ENCODE data around the gene SCRG1.

SCRG1 gene

GRCh38 chr4:173345648-173346047 lies 53.3 kb downstream of the SCRG1 start:
- POLR2A ChIA-PET: interaction anchor here (1.1 to 5.7 kb wide), 3 partner anchors 10 to 24 kb away, joined by 3 to 59 read pairs (median 5); partner anchors contain the start of gene HMGB2
- TF ChIP-seq ARNT (IDR thresholded peaks at IDR 0.05) (no peak), FOXA1 (IDR thresholded peaks at IDR 0.05) (no peak)
- no peak for DNase-seq (ENCODE audit: extremely low spot score)
- CTCF ChIA-PET: no interaction called here

- DNase-seq (ENCODE audit: extremely low spot score): no peak
- no peak for TF ChIP-seq ZNF384 (IDR thresholded peaks at IDR 0.05)
- CTCF ChIA-PET: no interaction called here
- POLR2A ChIA-PET: interaction anchor here (5.7 kb wide), 1 partner anchor 10 kb away, joined by 59 read pairs; the partner anchor contains the start of gene HMGB2
Observed at GRCh38 chr4:173343832-173344397, 55.0 kb downstream of the SCRG1 start.

DNA sequence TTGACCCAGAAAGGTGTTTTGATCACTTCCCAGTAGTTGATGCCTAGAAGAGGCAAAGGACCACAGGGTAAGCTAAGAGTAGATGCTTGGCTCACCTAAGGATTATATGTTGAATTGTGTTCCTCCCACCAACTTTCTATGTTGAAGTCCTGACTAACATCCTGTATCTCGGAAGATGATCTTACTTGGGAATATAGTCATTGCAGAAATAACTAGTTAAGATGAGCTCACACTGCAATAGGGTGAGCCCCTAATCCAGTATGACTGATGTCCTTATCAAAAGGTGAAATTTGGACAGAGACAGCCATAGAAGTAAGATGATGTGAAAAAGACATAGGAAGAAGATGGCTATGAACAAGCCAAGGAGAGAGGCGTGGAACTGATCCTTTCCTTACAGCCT lies 61.5 kb downstream of the SCRG1 start:
- DNase-seq (ENCODE audit: extremely low spot score): no peak
- POLR2A ChIA-PET: no interaction called here
- TF ChIP-seq BHLHE40 (IDR thresholded peaks at IDR 0.05; ENCODE audit: borderline replicate concordance): no peak
- no peak for TF ChIP-seq FOXK2 (IDR thresholded peaks at IDR 0.05)
- TF ChIP-seq ELF4 (IDR thresholded peaks at IDR 0.05): no peak
- no peak for TF ChIP-seq ZNF384 (IDR thresholded peaks at IDR 0.05)
- TF ChIP-seq FOXA1 (IDR thresholded peaks at IDR 0.05): no peak
- no peak for TF ChIP-seq HDGF (IDR thresholded peaks at IDR 0.05; ENCODE audit: borderline replicate concordance)
- no peak for TF ChIP-seq TARDBP (IDR thresholded peaks at IDR 0.05)
- TF ChIP-seq SUZ12 (IDR thresholded peaks at IDR 0.05): no peak
- no peak for TF ChIP-seq SP1 (IDR thresholded peaks at IDR 0.05)
- TF ChIP-seq CTBP1 (IDR thresholded peaks at IDR 0.05; ENCODE audit: borderline replicate concordance): no peak
- TF ChIP-seq L3MBTL2 (conservative IDR thresholded peaks at IDR 0.05): no peak
- TF ChIP-seq ARNT (IDR thresholded peaks at IDR 0.05): no peak
- no peak for TF ChIP-seq PKNOX1 (IDR thresholded peaks at IDR 0.05)
- TF ChIP-seq LEF1 (IDR thresholded peaks at IDR 0.05; ENCODE audit: borderline replicate concordance): no peak
- TF ChIP-seq FOXM1 (IDR thresholded peaks at IDR 0.05; ENCODE audit: borderline replicate concordance): no peak
- TF ChIP-seq NFRKB (IDR thresholded peaks at IDR 0.05): no peak
- CTCF ChIA-PET: interaction anchor here (0.6 to 1.9 kb wide), 2 partner anchors 17 to 36 kb away, joined by 5 to 6 read pairs; no protein-coding TSS in a partner anchor

DNA sequence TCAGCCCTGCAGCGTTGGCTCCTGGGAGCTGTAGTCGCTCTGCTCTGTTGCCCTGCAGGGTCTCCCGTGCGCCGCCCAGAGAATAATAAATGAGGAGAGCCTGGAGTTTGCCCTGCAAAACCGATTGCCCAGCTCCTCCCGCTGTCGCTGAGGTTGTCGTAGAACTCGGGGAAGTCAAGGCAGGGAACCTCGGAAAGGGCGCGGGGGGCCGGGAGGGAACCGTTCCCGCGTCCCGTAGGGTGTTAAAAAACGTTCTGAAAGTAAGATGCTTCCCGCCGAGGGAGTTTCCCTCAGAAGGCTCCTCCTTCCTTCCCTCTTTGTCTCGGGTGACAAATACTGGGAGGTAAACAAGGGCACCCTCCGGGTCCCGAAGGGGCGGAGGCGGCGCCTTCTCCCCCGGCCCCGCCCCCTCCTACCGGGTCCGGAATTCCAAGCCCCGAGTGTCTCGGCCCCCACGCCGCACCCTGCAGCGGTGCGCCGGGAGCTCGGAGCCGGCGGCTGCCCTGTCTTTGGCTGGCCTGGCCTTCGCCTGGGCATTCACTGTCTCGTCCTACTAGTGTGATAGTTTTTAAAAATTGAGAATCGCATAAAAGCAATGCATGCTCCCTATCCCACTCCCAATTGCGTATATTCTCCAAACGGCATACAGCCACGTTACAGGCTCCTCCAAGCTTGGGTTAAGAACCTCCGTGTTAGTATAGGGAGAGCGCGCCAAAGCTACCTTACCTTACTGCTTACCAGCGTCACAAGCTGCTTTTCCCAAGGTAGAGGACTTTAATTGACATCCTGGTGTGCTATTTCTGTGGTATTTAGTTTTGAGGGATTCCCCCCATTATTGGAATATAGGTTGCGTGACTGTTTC lies 63.8 kb downstream of the SCRG1 start:
- TF ChIP-seq L3MBTL2 (conservative IDR thresholded peaks at IDR 0.05) (peak; percentile 2; the same call in 1 of the 2 replicates), CTBP1 (IDR thresholded peaks at IDR 0.05; ENCODE audit: borderline replicate concordance) (no peak), ELF4 (IDR thresholded peaks at IDR 0.05) (peak; percentile 18; the same call in 1 of the 2 replicates)
- peak; percentile 84 for DNase-seq (ENCODE audit: extremely low spot score)
- ChIA-PET POLR2A (interaction anchor here (0.6 to 6.3 kb wide), 72 partner anchors 10 to 948 kb away, joined by 3 to 317 read pairs (median 4); partner anchors contain the start of genes CEP44, FBXO8, GALNT7 and HAND2), CTCF (interaction anchor here (0.7 to 1.7 kb wide), 4 partner anchors 20 to 362 kb away, joined by 3 to 6 read pairs (median 3); no protein-coding TSS in a partner anchor)

Measured in HEK293T (cell line).